C4-2B (cell line): Measurements from ENCODE around the gene SLCO3A1.

ENCODE experiments used
- H3K27ac ChIP-seq: fragments of 450-650 bp; 2 replicates; pipeline ENCODE4 v1.5.1; 2017
- CTCF ChIP-seq: fragments of 450-650 bp; conservative IDR thresholded peaks from 2 replicates; pipeline ENCODE4 v1.5.1; 2017; ENCODE audit warnings: mild to moderate bottlenecking
- ZFX ChIP-seq: fragments of 450-650 bp; IDR thresholded peaks from 2 replicates; pipeline ENCODE4 v1.6.1; 2017

SLCO3A1 gene

DNA sequence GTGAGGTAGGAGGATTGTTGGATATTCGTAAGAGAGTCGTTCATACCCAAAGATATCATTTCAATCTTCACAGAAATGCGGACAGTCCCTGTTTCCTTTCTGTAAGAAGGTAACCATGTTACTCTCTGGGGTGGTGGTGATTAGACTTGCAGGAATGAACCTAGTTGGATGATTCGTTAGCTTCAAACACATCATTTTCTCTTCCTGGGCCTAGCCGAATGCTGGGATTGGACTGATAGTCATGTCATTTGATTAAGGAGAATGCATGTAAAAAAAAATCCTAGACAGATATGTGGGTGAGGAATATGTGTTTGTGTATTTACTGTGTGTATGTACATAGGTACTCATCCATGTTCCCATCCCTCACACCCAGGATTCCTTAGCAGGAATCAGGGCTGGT lies 12.4 kb downstream of the SLCO3A1 start:
- H3K27ac ChIP-seq = no peak overlapping the region
- TF ChIP-seq CTCF = no peak
- TF ChIP-seq ZFX = no peak

- H3K27ac ChIP-seq = no peak overlapping the region
- TF ChIP-seq ZFX = no peak
- no peak for TF ChIP-seq CTCF
These were observed 12.9 kb downstream of the SLCO3A1 start for GRCh38 chr15:91866371-91866905.

GRCh38 chr15:91866971-91867372 lies 13.5 kb downstream of the SLCO3A1 start:
- TF ChIP-seq ZFX = no peak
- no peak for TF ChIP-seq CTCF

DNA sequence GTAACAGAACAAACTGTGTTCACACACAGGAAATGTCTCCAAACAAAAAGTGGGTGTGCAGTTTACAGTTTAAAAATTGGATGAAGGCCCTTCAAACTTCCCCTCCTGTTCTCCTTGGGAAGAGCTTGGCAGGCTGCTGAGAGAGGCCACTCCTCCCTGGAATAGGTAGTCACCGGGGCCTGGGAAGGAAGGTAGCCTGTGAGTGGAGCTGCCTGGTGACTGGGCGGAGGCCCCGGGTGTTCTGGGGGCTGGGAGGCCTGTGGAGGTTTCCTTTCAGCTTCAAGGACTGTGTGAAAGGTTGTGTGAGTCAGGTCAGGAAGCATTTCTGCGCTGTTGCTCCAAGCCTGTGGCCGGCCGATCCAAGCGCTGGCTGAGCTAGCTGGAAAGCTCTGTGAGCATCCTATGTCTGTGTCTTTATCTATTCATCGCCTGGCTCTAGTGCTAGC lies 14.1 kb downstream of the SLCO3A1 start:
- TF ChIP-seq CTCF (no peak), ZFX (no peak)
- H3K27ac ChIP-seq = no peak overlapping the region

More at GRCh38 chr15:91866971-91867372, 13.5 kb downstream of the SLCO3A1 start:
- no peak overlapping the region for H3K27ac ChIP-seq

DNA sequence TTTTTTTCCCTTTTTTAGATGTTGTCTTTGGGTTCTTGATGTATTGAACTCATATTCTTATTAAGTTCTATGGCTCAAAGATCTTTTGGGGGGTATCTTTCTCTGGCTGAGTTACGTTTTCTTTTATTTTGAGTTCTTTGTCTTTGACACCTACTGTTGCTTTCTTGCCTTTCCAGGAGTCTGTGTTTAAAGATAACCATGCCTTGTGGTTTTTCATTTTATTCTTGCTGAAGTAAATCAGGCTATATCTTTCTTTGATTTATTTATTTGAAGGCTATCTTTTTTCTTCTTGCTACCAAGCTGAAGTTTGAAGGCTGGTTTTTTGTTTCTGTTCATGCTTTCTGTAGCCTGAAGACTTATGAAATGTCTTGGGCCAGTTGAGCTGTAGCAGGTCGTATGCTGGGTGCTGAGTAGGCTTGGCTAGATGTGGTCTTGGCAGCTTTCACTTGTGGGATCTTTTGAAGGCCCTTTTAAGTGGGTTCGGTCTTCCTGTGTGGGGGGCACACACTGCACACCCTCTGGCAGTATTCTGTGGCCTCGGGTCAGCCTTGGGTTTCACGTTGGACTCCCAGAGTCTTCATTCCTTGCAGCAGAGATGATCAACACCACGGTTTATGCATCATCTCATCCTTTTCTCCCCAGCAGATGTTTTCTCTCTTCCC lies 17.5 kb downstream of the SLCO3A1 start:
- TF ChIP-seq CTCF = no peak
- TF ChIP-seq ZFX = no peak
- H3K27ac ChIP-seq = no peak overlapping the region

GRCh38 chr15:91871837-91872236 lies 18.3 kb downstream of the SLCO3A1 start:
- no peak overlapping the region for H3K27ac ChIP-seq
- TF ChIP-seq CTCF = no peak
- TF ChIP-seq ZFX = no peak

DNA sequence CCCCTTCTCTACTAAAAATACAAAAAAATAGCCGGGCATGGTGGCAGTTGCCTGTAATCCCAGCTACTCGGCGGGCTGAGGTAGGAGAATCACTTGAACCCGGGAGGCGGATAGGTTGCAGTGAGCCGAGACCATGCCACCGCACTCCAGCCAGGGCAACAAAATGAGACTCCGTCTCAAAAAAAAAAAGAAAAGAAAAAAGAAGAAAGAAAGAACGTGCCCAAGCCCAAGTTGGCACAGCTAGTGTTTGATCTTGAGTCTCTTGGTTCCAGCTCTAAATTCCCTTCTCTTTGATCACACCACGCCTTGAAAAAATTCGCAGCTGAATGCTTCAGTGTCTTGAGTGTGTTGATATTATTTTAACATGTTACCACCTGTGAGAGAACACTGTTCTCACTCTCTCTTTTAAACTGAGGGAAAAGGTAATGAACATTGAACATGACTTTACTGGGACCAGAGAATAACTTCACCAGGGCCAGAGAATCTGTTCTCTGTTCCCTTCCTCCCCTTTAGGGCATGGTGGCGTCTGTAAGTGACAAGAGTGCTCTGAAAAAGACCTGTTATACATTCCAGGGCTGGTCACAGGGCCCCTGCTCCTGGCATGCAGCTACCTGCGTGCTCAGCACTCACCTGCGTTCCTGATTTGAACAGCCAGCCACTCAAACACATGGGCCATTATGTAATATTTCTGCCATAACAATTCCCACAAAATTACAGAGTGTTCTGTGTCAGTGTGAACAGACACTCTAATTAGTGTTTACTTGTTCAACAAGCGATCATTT lies 19.0 kb downstream of the SLCO3A1 start:
- H3K27ac ChIP-seq = no peak overlapping the region
- TF ChIP-seq ZFX = no peak
- TF ChIP-seq CTCF = no peak
